Omental fat pad (tissue), 4 donors: ENCODE data around the gene OXER1. TPM values are rescaled to one million over a fixed set of nuclear protein-coding genes. Genes with fewer than 3 reads are reported as not detected.

ENCODE experiments used
- ATAC-seq: fragments of 150-250 bp; one replicate; pipeline ENCODE4 v1.9.1; 2016; ENCODE audit warnings: mild to moderate bottlenecking, moderate library complexity; ENCODE audit not compliant: low FRiP score
- DNase-seq: peaks from one replicate; pipeline ENCODE4 v3.0.0-alpha.2; 2019; ENCODE audit warnings: low spot score
- CTCF ChIP-seq, 3 donors: fragments of 450-650 bp; IDR thresholded peaks; one replicate each; pipeline ENCODE4 v1.5.1; 2016 to 2017; ENCODE audit warnings: antibody characterized with exemption in 3 of 3, mild to moderate bottlenecking in 3 of 3, moderate library complexity in 2 of 3
- total RNA-seq, 4 donors: library from RNA; depleted of rRNA; stranded (reverse); fragments of >200 nt; gene quantifications; one replicate each; pipeline ENCODE4 v1.1.0, GENCODE V29; 2016

The OXER1 gene
- total RNA-seq, 4 donors from 2014 or later, result 0.44 to 0.96 (median 0.65) TPM; not detected in 1

DNA sequence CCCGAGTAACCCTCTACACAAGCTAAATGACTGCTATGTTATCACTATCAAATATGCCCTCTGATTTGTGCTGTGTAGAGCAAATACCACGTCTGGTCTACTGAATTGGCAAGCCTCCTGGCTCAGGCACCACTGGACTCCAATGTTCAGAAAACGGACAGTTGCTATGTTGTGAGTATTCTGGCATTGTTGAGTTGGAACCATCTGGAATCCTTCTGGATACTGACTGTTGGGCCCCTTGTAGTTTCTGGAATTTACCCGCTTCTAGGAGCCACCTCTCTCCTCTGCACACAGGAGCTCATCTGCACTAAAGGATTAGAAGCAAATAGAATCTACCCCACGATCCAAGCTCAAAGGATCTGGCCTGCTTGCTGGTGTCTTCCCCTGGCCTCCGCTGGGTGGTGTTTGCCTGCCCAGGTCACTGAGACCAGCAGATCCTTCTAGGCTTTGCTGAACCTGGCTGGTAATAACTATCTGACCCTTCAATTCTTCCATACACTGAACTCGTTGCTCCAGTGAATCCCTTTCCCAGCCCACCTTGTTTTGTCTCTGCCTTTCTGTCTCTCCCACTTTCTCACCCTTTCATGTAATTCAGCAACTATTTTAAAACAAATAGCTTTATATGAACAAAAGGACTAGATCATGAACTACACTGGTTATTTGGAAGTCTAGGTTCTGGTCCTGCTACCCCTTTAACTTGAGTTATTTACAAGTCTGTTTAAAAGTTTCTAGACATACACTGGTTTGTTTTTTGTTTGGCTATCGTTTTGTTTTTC lies 30.5 kb upstream of the OXER1 start:
- no peak for TF ChIP-seq CTCF (IDR thresholded peaks at IDR 0.05)
- DNase-seq, result no peak

GRCh38 chr2:42793334-42794270 lies 29.7 kb upstream of the OXER1 start:
- TF ChIP-seq CTCF (IDR thresholded peaks at IDR 0.05), result no peak
- ATAC-seq (peak; percentile 10), DNase-seq (no peak)

More for the DNA sequence above, 30.5 kb upstream of the OXER1 start:
- ATAC-seq, result no peak

GRCh38 chr2:42792583-42793333 lies 28.8 kb upstream of the OXER1 start, which contains the start of gene HAAO:
HAAO (minus strand) TSS chr2:42792583; CDS start chr2:42792536, 47 bp downstream.
- no peak for DNase-seq
- ATAC-seq, result peak; percentile 74
- TF ChIP-seq CTCF (IDR thresholded peaks at IDR 0.05), result no peak

DNA sequence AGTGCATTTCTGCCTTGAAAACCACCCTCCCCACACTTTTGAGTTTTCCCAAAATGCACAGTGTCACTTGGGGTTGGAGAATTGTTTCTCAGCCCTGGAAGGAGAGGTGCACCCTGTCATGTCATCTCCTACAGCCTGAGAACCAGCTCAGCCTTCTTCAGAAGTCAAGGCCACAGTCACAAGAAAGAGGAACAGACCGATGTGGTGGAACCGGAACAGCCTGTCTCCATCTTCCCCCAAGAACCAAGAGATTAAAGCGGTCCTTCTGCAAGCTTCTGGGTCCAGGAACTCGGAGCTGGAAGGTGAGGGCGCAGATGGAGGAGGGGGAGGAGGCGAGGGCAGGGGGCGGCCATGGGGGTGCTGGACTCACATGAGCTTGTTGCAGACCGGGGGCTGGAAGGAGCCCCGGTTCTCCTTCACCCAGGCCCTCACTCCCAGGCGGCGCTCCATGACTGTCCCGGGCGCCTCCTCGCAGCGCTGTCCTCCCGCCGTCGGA lies 28.2 kb upstream of the OXER1 start:
- TF ChIP-seq CTCF (IDR thresholded peaks at IDR 0.05), result no peak
- DNase-seq, result no peak
- peak; percentile 33 for ATAC-seq

DNA sequence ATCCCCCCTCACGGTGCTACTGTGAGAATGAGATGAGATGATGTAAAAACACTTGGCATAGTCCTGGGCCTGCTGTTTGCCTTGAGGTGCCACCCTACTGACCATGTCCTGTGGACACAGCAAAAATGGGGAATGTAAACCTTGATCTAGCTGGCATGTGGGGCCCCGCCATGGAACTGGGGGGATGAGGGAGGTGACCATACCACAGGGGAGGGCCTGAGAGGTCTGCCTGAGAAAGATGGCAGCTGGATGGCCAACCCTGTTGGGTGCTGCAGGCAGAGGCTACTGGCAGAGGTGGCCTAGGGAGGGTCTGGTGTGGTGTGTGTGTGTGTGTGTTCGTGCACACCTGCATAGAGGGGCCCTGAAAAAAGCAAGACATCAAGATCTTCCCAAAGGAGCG lies 27.7 kb upstream of the OXER1 start:
- TF ChIP-seq CTCF (IDR thresholded peaks at IDR 0.05), result no peak
- ATAC-seq (no peak), DNase-seq (no peak)

GRCh38 chr2:42789751-42790150 lies 25.8 kb upstream of the OXER1 start:
- no peak for ATAC-seq
- DNase-seq, result no peak
- no peak for TF ChIP-seq CTCF (IDR thresholded peaks at IDR 0.05)
